ENCODE data around the gene SMPX. TPM values are rescaled to one million over a fixed set of nuclear protein-coding genes. Genes with fewer than 3 reads are reported as not detected.

SMPX gene
- total RNA-seq, 1 experiment from 2014 or later = not detected

GRCh38 chrX:21734175-21734574 is 23.7 kb downstream of the SMPX start:
- POLR2A ChIA-PET (ENCODE audit: unreplicated experiment) = no interaction called here
- Histone ChIP-seq H3K36me3 (ENCODE audit: low read depth) (no peaks in the 10 kb centered on the region), H2AFZ (no peak overlapping the region), H3K27me3 (ENCODE audit: insufficient read depth, low read depth) (no peaks in the 10 kb centered on the region), H4K20me1 (ENCODE audit: insufficient read depth) (no peaks in the 10 kb centered on the region), H3K9me2 (ENCODE audit: insufficient read depth) (no peaks in the 10 kb centered on the region), H3K79me2 (ENCODE audit: low read depth) (no peaks in the 10 kb centered on the region), H3K4me3 (no peak overlapping the region), H3K4me1 (replicated peaks; ENCODE audit: insufficient read depth) (peaks cover 6% of the 10 kb centered on the region; the same call in 1 of the 2 replicates), H3K9me3 (ENCODE audit: insufficient read depth, low read depth) (no peaks in the 10 kb centered on the region), H3K27ac (no peak overlapping the region), H3K4me2 (peak overlapping the region; percentile 50), H3F3A (ENCODE audit: insufficient read depth, low read depth) (no peaks in the 10 kb centered on the region)
- CTCF ChIA-PET = no interaction called here
- no TSS peak for BruUV-seq (replicated peaks)
- intact Hi-C loops (cut with micrococcal nuclease; ENCODE audit: unreplicated experiment) = no loop called here
- DNase-seq = peak in 1 of 2 experiments; percentile 65
- no peak for TF ChIP-seq EZH2 (IDR thresholded peaks at IDR 0.05; ENCODE audit: low read depth)

- TF ChIP-seq EZH2 (IDR thresholded peaks at IDR 0.05; ENCODE audit: low read depth) (no peak), CTCF (conservative IDR thresholded peaks at IDR 0.05) (no peak)
- no TSS peak for BruUV-seq (replicated peaks)
- POLR2A ChIA-PET (ENCODE audit: unreplicated experiment) = no interaction called here
- Histone ChIP-seq H3K4me2 (peak overlapping the region; percentile 50), H4K20me1 (ENCODE audit: insufficient read depth) (no peaks in the 10 kb centered on the region), H3K27ac (no peak overlapping the region), H3K4me1 (replicated peaks; ENCODE audit: insufficient read depth) (peaks cover 6% of the 10 kb centered on the region; the same call in 1 of the 2 replicates), H2AFZ (no peak overlapping the region; the same call in 1 of the 2 replicates), H3K79me2 (ENCODE audit: low read depth) (no peaks in the 10 kb centered on the region), H3F3A (ENCODE audit: insufficient read depth, low read depth) (no peaks in the 10 kb centered on the region), H3K27me3 (ENCODE audit: insufficient read depth, low read depth) (no peaks in the 10 kb centered on the region), H3K9me3 (ENCODE audit: insufficient read depth, low read depth) (no peaks in the 10 kb centered on the region), H3K36me3 (ENCODE audit: low read depth) (no peaks in the 10 kb centered on the region), H3K4me3 (no peak overlapping the region), H3K9me2 (ENCODE audit: insufficient read depth) (no peaks in the 10 kb centered on the region)
- CTCF ChIA-PET = no interaction called here
- intact Hi-C loops (cut with micrococcal nuclease; ENCODE audit: unreplicated experiment) = no loop called here
- DNase-seq = no peak
Observed at GRCh38 chrX:21733705-21734104, 24.2 kb downstream of the SMPX start.

- Histone ChIP-seq H3K9me3 (ENCODE audit: insufficient read depth, low read depth) (no peaks in the 10 kb centered on the region), H3K27ac (no peak overlapping the region), H3K4me1 (replicated peaks; ENCODE audit: insufficient read depth) (peaks cover 5% of the 10 kb centered on the region; the same call in 1 of the 2 replicates), H3K4me2 (no peak overlapping the region), H4K20me1 (ENCODE audit: insufficient read depth) (no peaks in the 10 kb centered on the region), H3K27me3 (ENCODE audit: insufficient read depth, low read depth) (no peaks in the 10 kb centered on the region), H3K9me2 (ENCODE audit: insufficient read depth) (no peaks in the 10 kb centered on the region), H3K36me3 (ENCODE audit: low read depth) (no peaks in the 10 kb centered on the region), H3K79me2 (ENCODE audit: low read depth) (no peaks in the 10 kb centered on the region), H3K4me3 (no peak overlapping the region), H2AFZ (no peak overlapping the region), H3F3A (ENCODE audit: insufficient read depth, low read depth) (no peaks in the 10 kb centered on the region)
- TF ChIP-seq EZH2 (IDR thresholded peaks at IDR 0.05; ENCODE audit: low read depth) (no peak), CTCF (conservative IDR thresholded peaks at IDR 0.05) (no peak)
- BruUV-seq (replicated peaks) = no TSS peak
- ChIA-PET POLR2A (ENCODE audit: unreplicated experiment) (no interaction called here), CTCF (no interaction called here)
- intact Hi-C loops (cut with micrococcal nuclease; ENCODE audit: unreplicated experiment) = no loop called here
- DNase-seq = no peak
Observed at GRCh38 chrX:21730026-21730425, 27.9 kb downstream of the SMPX start.
